Activated T-cell treated with anti-CD3 and anti-CD28 coated beads for 24 hours (primary cell): ENCODE measurements around the gene NIPA2.

Experiments
- DNase-seq: peaks from one replicate; pipeline ENCODE4 v3.0.0-alpha.2; 2020; ENCODE audit warnings: low read depth

Gene NIPA2

DNA sequence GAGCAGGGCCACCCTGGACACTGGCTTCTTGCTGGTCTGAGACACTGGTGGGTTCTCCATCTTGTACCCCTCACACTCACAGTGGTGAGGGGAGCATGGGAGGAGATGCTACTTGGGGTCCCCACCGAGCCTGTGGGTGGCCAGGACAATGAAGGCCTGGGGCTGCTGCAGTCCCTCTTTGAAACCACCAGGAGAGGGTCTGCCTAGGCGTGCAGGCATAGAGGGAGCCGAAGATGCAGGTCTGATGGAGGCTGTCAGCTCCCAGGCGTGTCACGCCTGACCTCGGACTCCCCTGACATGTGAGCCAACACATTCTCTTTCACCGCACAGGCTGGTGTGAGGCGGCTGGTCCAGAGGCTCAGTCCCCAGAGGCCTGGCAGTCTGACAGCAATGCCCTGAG, 39.1 kb downstream of the NIPA2 start:
- no peak for DNase-seq

DNA sequence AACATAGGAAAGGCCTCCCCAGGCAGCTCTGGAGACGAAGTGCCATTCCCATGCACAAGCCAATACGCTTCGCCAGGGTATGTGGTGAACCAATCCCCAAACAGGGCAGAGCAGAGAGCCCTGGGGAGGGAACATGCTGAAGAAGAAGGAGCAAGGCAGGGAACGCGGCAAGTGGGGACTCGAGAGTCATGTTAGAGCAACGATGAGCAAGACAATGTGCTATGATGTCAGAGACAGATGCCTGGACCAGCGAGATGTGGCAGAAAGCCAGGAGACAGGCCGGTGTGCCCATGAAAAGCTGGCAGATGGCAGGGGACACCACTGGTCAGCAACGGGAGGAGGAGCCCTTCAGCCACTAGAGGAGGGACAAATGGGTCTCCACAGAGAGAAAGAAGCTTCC, 39.6 kb downstream of the NIPA2 start:
- DNase-seq, result no peak

DNA sequence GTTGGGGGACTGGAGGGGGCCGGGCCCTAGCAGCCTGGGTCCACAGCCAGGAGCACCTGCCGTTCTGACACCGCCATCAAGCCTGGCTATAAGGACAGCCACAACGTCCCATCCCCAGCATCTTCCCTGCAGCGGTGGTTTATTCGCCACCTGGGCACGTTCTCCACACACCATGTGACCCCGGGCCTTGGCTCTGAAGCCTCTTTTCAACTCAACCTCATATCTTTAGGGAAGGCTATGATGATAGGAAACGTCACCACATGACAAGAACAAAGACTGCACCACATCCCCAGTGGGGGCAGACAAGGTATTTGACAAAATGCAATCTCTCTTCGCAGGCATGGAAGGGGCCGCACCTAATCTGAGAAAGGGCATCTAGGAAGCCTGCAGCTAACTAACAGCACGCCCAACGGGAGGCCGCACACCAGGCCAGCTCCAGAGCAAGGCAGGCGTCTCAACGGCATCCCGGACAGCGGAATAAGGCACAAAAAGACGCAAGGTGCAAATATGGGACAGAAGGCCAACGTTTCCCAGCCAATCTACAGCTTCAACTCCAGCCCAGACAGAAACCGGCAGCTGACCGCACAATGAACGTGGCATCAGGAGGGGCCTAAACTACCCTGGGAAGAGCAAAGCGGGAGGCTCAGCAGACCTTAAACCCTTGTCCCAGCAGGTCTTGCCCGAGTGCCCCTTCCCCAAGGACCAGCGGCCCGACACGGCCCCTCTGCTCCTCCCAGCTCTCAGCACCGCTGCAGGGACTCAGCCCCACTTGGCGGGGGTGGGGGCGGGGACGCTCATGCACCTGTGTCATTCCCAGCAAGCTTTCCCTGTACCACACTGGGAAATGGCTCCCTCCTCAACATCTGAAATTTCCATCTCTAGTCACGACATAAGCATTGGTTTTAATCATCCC, 41.9 kb downstream of the NIPA2 start:
- DNase-seq, result no peak

DNA sequence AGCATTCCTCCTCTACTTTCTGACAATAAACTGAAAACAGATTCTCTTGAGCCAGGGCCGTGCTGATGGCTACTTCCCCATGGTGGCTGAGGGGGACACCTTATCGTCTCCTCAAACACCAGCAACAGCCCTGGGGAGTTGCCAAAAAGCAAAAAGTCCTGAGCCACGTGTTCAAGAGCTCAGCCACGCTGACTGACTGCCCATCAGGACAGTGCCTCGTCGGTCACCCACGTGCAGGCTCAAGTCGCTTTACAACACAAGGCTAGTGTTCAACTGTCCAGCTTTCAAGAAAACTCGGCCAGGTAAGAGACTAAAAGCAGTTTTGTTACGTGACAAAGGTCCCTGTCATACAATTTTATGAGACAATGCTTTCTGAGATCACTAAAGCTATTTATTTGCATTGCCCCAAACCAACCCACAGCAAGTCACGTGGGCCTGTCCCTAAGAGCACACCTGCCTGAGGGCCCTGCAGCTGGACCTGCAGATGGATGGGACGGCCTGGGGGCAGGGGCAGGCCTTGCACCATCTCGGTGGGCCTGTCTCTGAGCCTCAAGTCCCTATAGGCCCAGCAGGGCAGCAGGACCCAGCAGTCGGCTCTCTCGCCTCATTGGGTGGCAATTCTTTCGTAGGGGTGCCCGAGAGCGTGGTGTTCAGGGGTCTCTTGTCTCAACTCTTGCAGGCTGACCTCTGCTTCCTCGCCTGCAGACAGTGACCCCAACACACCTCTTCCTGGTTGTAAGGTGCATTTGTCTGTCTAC, 42.7 kb downstream of the NIPA2 start:
- DNase-seq, result no peak

DNA sequence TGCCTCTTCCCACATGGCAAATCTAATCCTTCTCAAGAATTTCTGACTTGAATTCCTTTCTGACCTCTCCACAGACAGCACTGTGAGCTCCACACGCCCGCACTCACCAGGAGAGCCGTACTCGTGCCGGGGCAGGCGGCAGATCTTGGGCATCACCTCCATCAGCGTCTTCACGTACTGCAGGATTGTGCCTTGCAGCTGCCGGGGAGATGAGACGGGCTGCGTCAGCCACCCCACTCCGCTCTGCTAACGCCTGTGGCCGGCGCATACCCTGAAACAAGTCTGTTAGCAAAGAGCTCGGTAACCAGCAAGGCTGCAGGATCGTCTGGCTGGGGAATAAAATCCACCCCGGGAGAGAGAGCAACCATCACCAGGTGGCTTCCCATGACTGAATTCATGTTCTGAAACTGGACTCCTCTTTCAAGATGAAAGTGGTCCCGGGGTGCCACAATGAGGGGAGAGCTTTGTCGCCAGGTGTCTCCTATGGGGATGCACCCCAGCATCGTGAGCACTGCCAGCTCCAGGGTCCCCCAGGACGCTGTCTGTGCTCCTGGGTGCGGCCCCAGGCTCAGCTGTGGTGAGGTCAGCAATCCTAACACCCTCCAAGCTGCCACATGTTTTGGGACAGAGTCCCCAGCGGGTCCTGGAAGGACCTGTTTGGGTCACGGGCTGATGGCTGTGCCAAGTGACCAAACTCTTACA, 43.4 kb downstream of the NIPA2 start:
- no peak for DNase-seq

- DNase-seq, result no peak
These were observed 44.7 kb downstream of the NIPA2 start for GRCh38 chr15:22883196-22883595.

- no peak for DNase-seq
These were observed 45.9 kb downstream of the NIPA2 start for GRCh38 chr15:22884344-22884743.

DNA sequence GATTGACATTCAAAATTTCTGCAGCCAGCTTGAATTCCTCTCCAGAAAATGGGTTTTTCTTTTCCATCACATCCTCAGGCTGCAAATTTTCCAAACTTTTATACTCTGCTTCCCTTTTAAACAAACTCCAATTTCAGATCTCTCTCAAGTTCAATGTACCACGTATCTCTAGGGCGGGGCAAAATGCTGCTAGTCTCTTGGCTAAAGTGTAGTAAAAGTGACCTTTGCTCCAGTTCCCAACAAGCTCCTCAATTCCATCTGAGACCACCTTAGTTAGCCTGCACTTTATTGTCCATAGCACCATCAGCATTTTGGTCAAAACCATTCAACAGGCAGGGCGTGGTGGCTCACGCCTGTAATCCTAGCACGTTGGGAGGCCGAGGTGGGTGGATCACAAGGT, 46.7 kb downstream of the NIPA2 start:
- no peak for DNase-seq

DNA sequence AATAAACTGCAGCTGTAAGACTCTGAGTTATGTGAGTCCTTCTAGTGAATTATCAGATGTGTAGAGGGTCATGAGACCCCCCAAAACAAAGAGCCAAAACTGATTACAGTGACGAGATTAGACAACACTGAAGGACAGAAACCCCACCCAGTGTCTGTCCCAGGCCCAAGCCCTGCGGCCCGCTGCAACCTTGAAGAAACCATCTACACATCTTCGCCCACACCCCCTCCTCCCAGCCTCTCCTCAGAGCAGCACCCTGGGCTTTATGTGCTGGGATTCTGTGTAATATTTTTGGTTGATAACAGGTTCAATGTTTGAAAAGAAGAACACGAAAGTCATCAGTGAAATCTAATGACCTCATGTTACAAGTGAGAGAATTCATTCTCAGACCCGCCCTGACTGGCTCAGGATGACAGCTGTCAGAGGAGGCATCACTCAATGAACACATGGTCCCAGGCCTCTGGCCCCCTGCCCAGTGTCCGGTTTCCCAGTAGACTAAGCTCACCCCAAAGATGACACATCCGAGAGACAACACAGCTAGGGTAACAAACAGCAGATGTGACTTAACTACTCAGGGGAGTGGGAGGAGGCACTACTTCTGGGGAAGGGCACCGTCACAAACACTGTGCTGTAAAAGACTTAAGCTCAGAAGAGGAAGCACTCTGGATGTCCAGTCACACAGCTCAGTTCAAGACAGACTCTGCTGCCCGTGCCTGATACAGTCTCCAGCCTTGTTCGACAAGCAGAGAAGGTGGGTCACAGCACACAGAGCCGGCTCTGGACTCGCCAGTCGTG, 48.9 kb downstream of the NIPA2 start:
- no peak for DNase-seq

DNA sequence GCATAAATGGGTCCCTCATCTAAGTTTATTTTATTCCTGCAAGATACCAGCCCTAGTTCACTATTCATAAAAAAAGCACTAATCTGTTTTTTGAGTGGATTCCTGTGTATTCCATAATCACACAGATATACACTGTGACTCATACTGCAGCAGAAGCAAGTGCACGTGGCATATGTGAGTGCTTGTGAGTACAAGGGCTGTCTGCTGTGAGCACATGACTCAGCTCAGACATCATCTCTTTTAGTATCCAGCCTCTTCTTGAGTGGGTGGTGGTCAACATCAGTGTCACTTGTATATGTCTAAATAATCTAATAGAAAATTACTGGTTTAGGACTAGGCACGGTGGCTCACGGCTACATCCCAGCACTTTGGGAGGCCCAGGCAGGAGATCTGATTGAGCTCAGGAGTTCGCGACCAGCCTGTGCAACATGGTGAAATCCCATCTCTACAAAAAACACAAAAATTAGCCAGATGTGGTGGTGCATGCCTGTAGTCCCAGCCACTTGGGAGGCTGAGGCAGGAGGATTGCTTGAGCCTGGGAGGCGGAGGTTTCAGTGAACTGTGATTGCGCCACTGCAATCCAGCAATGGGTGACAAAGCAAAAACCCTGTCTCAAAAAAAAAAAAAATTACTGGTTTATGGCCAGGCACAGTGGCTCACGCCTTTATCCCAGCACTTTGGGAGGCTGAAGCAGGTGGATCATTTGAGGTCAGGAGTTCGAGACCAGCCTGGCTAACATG, 49.8 kb downstream of the NIPA2 start:
- DNase-seq, result no peak

- no peak for DNase-seq
These were observed 50.8 kb downstream of the NIPA2 start for GRCh38 chr15:22889146-22889818.

DNA sequence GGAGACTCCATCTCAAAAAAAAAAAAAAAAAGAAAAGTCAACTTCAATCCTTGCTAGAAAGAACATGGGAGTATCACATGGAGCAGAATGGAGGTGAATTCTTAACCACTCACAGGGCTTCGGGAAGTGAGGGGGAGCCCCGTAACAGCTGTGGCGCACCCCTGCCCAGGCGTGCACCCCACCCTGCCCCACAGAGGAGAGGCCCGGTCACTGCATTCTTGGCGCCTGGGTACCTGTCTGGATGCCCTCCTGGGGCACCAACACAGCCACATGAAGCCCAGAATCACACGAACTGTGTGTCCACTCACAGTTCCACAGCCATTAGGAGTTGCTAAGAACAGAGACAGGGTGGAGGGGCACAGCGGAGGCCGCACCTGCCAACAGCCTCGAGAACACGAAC, 51.8 kb downstream of the NIPA2 start:
- no peak for DNase-seq

DNA sequence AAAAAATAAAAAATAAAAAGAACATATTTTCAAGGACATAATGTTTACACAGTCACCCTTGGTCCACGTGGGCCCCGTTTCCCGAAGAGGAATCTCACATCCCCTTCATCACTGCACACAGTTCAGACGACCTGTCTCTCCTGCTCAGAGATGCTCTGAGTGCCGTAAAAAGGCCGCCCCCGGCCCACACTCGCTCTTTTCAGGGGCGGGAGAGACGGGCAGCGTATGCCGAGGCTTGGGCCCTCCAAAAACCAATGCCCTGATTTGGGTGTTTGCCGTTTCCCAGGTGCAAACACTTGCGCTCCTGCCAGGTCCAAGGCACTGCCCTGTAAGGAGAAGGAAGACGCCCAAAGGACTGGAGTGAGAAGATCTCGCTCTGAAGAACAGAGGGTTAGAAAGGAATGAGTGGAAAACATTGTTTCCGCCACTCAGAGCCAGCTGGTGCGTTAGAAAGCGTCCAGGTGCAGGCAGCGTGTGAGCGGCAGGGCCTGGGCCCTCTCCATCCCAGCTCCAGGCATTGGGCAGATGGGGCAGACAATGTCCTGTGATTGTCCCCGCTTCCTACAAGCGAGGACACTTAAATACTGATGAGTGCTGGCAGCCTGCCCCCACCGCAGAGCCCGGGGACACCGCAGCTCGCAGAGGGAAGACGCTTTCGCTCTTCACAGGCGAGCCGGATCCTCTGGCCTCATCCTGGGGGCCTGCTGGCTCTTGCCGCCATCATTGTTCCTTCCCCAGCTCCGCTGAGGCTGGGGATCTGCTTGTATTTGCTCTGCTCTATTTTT, 53.2 kb downstream of the NIPA2 start:
- no peak for DNase-seq

GRCh38 chr15:22892333-22892732, 53.9 kb downstream of the NIPA2 start:
- no peak for DNase-seq

GRCh38 chr15:22893081-22893480, 54.6 kb downstream of the NIPA2 start:
- no peak for DNase-seq

DNA sequence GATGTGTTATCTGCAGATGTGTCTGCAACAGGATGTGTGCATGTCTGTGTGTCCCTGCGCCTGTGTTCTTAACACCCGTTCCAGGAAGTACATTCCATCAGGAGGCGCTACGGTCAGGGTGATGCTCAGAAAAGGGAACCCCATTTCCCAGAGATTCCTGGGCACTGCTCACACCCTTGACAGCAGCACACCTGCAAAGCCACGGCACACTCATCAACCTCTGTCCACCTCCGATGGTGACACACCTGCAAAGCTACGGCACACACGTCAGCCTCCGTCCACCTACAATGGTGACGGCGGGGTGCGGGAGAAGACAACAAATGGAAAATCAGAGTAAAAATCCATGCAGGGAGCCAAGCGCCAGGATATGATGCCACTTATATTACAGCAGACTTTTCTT, 55.4 kb downstream of the NIPA2 start:
- no peak for DNase-seq

- no peak for DNase-seq
These were observed 57.2 kb downstream of the NIPA2 start for GRCh38 chr15:22895465-22896190.

- DNase-seq, result no peak
These were observed 63.6 kb downstream of the NIPA2 start for GRCh38 chr15:22902046-22902445.

GRCh38 chr15:22902578-22902977, 64.1 kb downstream of the NIPA2 start:
- no peak for DNase-seq
